ENCODE data around the gene FAM180B. TPM values are rescaled to one million over a fixed set of nuclear protein-coding genes. Genes with fewer than 3 reads are reported as not detected.
"Not testable (repeated sequence)": the region's sequence is repeated elsewhere in the genome, so short reads cannot be mapped to it uniquely, and the experiment has no call there.

Gene FAM180B
- 0.33 TPM for polyA plus RNA-seq (ENCODE audit: insufficient read length)
- long read RNA-seq, donor 1: 0 reads
- long read RNA-seq, donor 2: 0 reads
- long read RNA-seq, donor 3: 0 reads
- long read RNA-seq, donor 4: 0 reads
- long read RNA-seq, donor 5: 0 reads
- long read RNA-seq, donor 6: 0 reads
- long read RNA-seq, donor 7: 0 reads
- long read RNA-seq, donor 8: 0 reads

GRCh38 chr11:47586098-47586855 is at the start of gene FAM180B:
Gene FAM180B, plus strand, starts transcription at chr11:47586678. Its CDS starts 91 bp downstream, at chr11:47586769.
- DNase-seq: no peak

GRCh38 chr11:47536915-47537314 is 49.6 kb upstream of the FAM180B start:
- DNase-seq: no peak

GRCh38 chr11:47538741-47539565 is 47.5 kb upstream of the FAM180B start:
- no peak for DNase-seq

- no peak for DNase-seq
These were observed 46.8 kb upstream of the FAM180B start for GRCh38 chr11:47539681-47540039.

GRCh38 chr11:47541070-47541469 is 45.4 kb upstream of the FAM180B start:
- DNase-seq: no peak

GRCh38 chr11:47545298-47545697 is 41.2 kb upstream of the FAM180B start:
- DNase-seq: no peak

GRCh38 chr11:47546274-47546673 is 40.2 kb upstream of the FAM180B start:
- DNase-seq: not testable (repeated sequence)

GRCh38 chr11:47550288-47551047 is 36.0 kb upstream of the FAM180B start:
- DNase-seq: no peak

- DNase-seq: no peak
These were observed 35.4 kb upstream of the FAM180B start for GRCh38 chr11:47551086-47551485.

GRCh38 chr11:47552056-47552565 is 34.4 kb upstream of the FAM180B start:
- DNase-seq: peak; percentile 40

GRCh38 chr11:47552566-47553405 is 33.7 kb upstream of the FAM180B start, which contains the start of gene CELF1:
Gene CELF1, minus strand, starts transcription at chr11:47553132. Its CDS starts 53,609 bp downstream, at chr11:47499523.
- DNase-seq: peak; percentile 90

GRCh38 chr11:47553406-47553743 is 33.1 kb upstream of the FAM180B start:
- no peak for DNase-seq

- DNase-seq: not testable (repeated sequence)
These were observed 29.5 kb upstream of the FAM180B start for GRCh38 chr11:47557004-47557403.

GRCh38 chr11:47558695-47559094 is 27.8 kb upstream of the FAM180B start:
- no peak for DNase-seq

- no peak for DNase-seq
These were observed 26.1 kb upstream of the FAM180B start for GRCh38 chr11:47560426-47560825.

- DNase-seq: not testable (repeated sequence)
These were observed 24.1 kb upstream of the FAM180B start for GRCh38 chr11:47562393-47562792.

- DNase-seq: not testable (repeated sequence)
These were observed 22.1 kb upstream of the FAM180B start for GRCh38 chr11:47564366-47564765.

- DNase-seq: no peak
These were observed 21.5 kb upstream of the FAM180B start for GRCh38 chr11:47564933-47565339.

- peak; percentile 65 for DNase-seq
These were observed 20.9 kb upstream of the FAM180B start, which contains the start of gene PTPMT1 for GRCh38 chr11:47565340-47566148. Gene PTPMT1, plus strand, starts transcription at chr11:47565599. Its CDS starts 24 bp downstream, at chr11:47565623.

- no peak for DNase-seq
These were observed 20.3 kb upstream of the FAM180B start for GRCh38 chr11:47566149-47566698.

All from left kidney (tissue), 8 donors.